HG03442 (cell line): ENCODE data around the gene FRMD1.

Source experiments
- ATAC-seq: cut with Tn5 transposase; IDR thresholded peaks from one replicate; pipeline ENCODE4 v1.9.1; 2021; ENCODE audit warnings: mild to moderate bottlenecking, moderate library complexity; ENCODE audit not compliant: unreplicated experiment

The FRMD1 gene

GRCh38 chr6:168045706-168046620, 33.0 kb downstream of the FRMD1 start:
- ATAC-seq, result no peak

GRCh38 chr6:168045141-168045691, 33.8 kb downstream of the FRMD1 start:
- no peak for ATAC-seq

- no peak for ATAC-seq
These were observed 34.4 kb downstream of the FRMD1 start for GRCh38 chr6:168044521-168045130.

- ATAC-seq, result no peak
These were observed 35.1 kb downstream of the FRMD1 start for GRCh38 chr6:168043848-168044415.

- ATAC-seq, result no peak
These were observed 35.7 kb downstream of the FRMD1 start for GRCh38 chr6:168043193-168043847.

- ATAC-seq, result no peak
These were observed 36.4 kb downstream of the FRMD1 start for GRCh38 chr6:168042426-168043192.

GRCh38 chr6:168041928-168042327, 37.1 kb downstream of the FRMD1 start:
- no peak for ATAC-seq

GRCh38 chr6:168040856-168041496, 38.0 kb downstream of the FRMD1 start:
- no peak for ATAC-seq

- ATAC-seq, result no peak
These were observed 39.2 kb downstream of the FRMD1 start for GRCh38 chr6:168039849-168040248.

- no peak for ATAC-seq
These were observed 39.7 kb downstream of the FRMD1 start for GRCh38 chr6:168039301-168039700.

- ATAC-seq, result no peak
These were observed 40.4 kb downstream of the FRMD1 start for GRCh38 chr6:168038576-168039140.

GRCh38 chr6:168037856-168038255, 41.2 kb downstream of the FRMD1 start:
- ATAC-seq, result no peak

GRCh38 chr6:168037242-168037641, 41.8 kb downstream of the FRMD1 start:
- ATAC-seq, result no peak

GRCh38 chr6:168035661-168036545, 43.1 kb downstream of the FRMD1 start:
- ATAC-seq, result no peak

GRCh38 chr6:168035098-168035660, 43.8 kb downstream of the FRMD1 start:
- ATAC-seq, result no peak

- ATAC-seq, result no peak
These were observed 44.5 kb downstream of the FRMD1 start for GRCh38 chr6:168034537-168034936.

- ATAC-seq, result no peak
These were observed 45.2 kb downstream of the FRMD1 start for GRCh38 chr6:168033791-168034190.
